LNCAP (cell line): ENCODE data around the gene TBC1D8B.

Source experiments
- TF ChIP-seq, protein P1 (sequence below): fragments of 450-650 bp; IDR thresholded peaks from 2 replicates; pipeline ENCODE4 v1.5.1; 2017; ENCODE audit warnings: mild to moderate bottlenecking

The TBC1D8B gene

DNA sequence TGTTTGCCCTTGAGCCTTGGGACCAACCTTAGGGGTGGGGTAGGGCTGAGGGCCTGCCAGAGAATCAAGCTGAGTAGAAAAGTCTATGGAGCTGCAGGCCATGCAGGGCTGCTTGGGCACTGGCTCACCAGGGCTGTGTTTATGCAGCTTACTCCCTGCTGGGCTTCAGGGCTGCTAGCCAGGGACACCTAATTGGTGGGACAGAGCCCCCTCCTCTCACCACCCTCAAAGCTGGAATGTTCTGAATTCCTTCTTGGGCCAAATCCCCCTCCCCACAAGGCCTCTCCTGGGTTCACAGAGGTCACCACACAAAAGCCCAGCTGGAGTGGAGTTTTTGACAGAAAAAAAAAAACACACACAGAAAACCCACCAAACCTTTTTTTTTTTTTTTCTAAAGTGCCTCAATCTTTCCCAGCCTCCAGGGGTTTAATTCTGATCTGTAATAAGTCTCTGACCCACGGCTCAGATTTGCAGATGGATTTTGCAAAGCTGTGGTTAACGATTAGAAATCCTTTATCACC, 117.5 kb downstream of the TBC1D8B start, which contains the start of gene CLDN2:
TSS of gene CLDN2 (plus strand) at position 471 of the 521 bp plus-strand sequence. CDS start 7,827 bp downstream, outside the sequence.
- TF ChIP-seq, protein P1, sequence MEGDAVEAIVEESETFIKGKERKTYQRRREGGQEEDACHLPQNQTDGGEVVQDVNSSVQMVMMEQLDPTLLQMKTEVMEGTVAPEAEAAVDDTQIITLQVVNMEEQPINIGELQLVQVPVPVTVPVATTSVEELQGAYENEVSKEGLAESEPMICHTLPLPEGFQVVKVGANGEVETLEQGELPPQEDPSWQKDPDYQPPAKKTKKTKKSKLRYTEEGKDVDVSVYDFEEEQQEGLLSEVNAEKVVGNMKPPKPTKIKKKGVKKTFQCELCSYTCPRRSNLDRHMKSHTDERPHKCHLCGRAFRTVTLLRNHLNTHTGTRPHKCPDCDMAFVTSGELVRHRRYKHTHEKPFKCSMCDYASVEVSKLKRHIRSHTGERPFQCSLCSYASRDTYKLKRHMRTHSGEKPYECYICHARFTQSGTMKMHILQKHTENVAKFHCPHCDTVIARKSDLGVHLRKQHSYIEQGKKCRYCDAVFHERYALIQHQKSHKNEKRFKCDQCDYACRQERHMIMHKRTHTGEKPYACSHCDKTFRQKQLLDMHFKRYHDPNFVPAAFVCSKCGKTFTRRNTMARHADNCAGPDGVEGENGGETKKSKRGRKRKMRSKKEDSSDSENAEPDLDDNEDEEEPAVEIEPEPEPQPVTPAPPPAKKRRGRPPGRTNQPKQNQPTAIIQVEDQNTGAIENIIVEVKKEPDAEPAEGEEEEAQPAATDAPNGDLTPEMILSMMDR: no peak

DNA sequence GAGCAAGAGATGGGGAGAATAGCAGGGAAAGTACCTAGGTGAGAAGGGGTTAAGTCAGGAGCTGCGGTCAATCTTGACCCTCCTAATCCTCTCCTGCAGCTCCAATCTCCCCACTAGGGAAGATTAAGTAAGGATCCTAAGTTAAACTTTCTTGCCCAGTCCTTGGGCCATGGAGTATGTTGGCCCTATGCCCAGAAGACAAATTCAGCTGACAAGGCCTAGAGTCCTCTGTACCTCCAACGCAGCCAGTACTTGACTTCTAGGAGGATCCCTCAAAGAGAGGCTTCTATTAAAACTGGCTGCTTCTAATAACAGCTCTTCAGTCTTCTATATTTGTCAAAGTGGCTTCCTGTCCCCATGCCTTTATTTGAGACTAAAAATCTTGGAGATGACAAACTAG, 119.2 kb downstream of the TBC1D8B start:
- TF ChIP-seq, protein P1: no peak
